Measurements from ENCODE around the gene REXO2. TPM values are rescaled to one million over a fixed set of nuclear protein-coding genes. Genes with fewer than 3 reads are reported as not detected.
A peak's percentile ranks its signal among the peaks of the same experiment; 100 is the strongest.

The REXO2 gene
- total and polyA plus RNA-seq, 2 of the 4 experiments (the other 2 are of a cell fraction), result 179 to 255 TPM

DNA sequence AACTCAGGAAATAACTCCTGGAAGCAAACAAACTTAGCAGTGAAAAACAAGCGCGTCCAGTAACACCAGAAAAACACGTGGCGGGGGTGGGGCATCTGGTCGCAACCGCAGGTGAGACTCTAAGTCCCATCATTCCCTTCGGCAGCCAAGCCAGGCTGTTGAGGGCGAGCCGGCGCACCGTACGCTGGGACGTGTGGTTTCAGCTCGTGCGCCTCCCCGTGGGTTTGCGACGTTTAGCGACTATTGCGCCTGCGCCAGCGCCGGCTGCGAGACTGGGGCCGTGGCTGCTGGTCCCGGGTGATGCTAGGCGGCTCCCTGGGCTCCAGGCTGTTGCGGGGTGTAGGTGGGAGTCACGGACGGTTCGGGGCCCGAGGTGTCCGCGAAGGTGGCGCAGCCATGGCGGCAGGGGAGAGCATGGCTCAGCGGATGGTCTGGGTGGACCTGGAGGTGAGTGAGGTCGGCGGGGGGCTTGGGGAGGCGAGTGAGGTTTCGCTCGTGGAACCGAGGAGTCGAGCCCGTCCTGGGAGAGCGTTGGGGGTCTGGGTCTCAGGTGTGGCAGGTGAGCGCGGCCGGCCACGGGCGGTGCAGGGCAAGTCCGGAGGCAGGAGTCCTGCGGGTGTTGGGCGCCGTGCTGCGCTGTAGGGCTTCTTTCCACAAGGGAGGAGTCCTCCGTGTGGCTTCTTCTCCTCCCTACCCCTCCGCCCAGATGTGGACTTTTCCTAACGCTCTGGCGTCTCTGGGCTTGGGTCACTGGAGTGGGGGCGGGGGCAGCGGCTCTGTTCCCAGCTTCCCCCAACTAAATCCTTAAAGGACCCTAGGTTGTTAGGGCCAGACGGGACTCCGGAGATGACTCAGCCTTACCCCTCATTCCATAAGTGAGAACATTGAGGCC is at the start of gene REXO2 (continued):
- TF ChIP-seq FOS (IDR thresholded peaks at IDR 0.05; ENCODE audit: low read depth, low read length) (peak; percentile 31; the same call in 1 of the 2 replicates), RCOR1 (IDR thresholded peaks at IDR 0.05; ENCODE audit: insufficient replicate concordance, low read length) (peak; percentile 35), MXI1 (IDR thresholded peaks at IDR 0.05; ENCODE audit: borderline replicate concordance, low read depth, low read length) (peak; percentile 92; the same call in 1 of the 2 replicates), POLR2A (IDR thresholded peaks at IDR 0.05; ENCODE audit: low read depth, low read length) (peak; percentile 58)
